ENCODE data around the gene PTPN7. TPM values are rescaled to one million over a fixed set of nuclear protein-coding genes. Genes with fewer than 3 reads are reported as not detected.

PTPN7 gene
- total and polyA plus RNA-seq, 2 donors (not counting 3 experiments of a cell fraction or from before 2014, with no cell fraction given) = 0.86 to 1.8 TPM

DNA sequence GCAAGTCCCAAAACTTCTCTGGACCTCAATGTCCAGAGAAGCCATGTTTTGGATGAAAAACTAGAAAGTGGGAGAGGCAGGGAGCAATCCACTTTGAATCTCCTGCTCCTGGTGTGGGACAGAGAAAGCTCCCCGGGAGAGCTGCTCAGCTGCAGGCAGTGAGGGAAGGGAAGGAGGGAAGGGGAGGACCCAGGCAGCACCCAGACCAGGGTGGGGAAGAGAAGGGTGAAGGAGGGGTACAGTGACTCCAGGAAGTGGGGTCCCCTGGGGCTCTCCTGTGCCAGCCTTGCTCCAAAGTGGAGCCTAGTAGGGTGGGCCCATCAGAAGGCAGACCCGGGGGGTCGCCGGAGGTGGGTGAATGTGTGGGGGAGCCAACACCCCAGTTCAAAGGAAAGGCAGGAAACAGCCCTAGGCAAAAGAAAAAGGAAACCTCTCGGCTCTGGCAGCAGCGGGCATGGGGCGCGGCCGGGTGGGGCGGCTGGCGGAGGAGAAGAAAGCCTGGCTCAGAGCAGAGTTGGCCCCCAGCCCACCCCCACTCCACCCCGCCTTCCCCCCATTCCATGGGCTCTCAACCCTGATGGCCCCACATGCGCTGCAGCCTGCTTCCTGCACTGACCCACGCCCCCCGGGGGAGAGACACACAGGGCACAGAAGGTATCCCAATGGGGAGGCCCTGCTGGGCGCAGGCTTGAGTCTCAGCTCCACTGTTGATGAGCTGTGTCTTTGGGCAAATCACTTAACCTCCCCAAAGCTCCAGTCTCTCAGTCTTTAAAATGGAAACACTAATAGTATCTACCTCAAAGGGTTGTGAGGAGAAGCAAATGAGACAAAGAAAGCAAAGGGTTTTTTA, 38.9 kb upstream of the PTPN7 start:
- Histone ChIP-seq H3K9me1 (replicated peaks; ENCODE audit: control insufficient read depth, extremely low read depth, insufficient read depth, low read length) (no peaks in the 10 kb centered on the region), H3K79me2 (ENCODE audit: control insufficient read depth, insufficient read depth, low read length) (no peaks in the 10 kb centered on the region), H3K36me3 (ENCODE audit: control insufficient read depth in 2 of 2, extremely low read depth in 1 of 2, insufficient read depth in 2 of 2, low read length in 2 of 2) (no peaks in the 10 kb centered on the region), H3K27ac (ENCODE audit: insufficient read depth, low read depth, low read length) (no peak overlapping the region), H3K4me2 (ENCODE audit: insufficient read depth, low read length) (no peak overlapping the region), H3K27me3 (ENCODE audit: control insufficient read depth in 2 of 2, insufficient read depth in 2 of 2, low read length in 2 of 2) (peaks cover 26 to 38% of the 10 kb centered on the region in 2 experiments), H3K4me1 (ENCODE audit: control insufficient read depth, extremely low read depth, insufficient read depth, low read length) (no peaks in the 10 kb centered on the region), H4K20me1 (replicated peaks; ENCODE audit: control insufficient read depth, extremely low read depth, insufficient read depth, low read length) (no peaks in the 10 kb centered on the region), H3K4me3 (replicated peaks in 1 of 3; ENCODE audit: insufficient read depth in 1 of 3, low read depth in 1 of 3, low read length in 3 of 3) (no peak overlapping the region), H3K9ac (replicated peaks; ENCODE audit: extremely low read depth, insufficient read depth, low read length) (no peak overlapping the region), H3K9me3 (replicated peaks; ENCODE audit: control insufficient read depth, insufficient read depth, low read length) (no peaks in the 10 kb centered on the region), H2AFZ (ENCODE audit: low read depth, low read length) (no peak overlapping the region)
- BruUV-seq (replicated peaks) = no TSS peak
- dilution Hi-C loops (cut with MboI; ENCODE audit: extremely low pct_ligation_motif_present, low sequenced_read_pairs) (no loop called here), intact Hi-C loops (cut with micrococcal nuclease) (no loop called here)
- POLR2A ChIA-PET = interaction anchor here (0.8 kb wide), 1 partner anchor 520 kb away, joined by 3 read pairs; no protein-coding TSS in a partner anchor
- CTCF ChIA-PET = interaction anchor here (0.7 to 4.9 kb wide), 3 partner anchors 10 to 16 kb away, joined by 3 to 24 read pairs (median 6); no protein-coding TSS in a partner anchor
- DNase-seq (ENCODE audit: low read depth, low spot score) = no peak
- TF ChIP-seq MYC (IDR thresholded peaks at IDR 0.05; ENCODE audit: low read depth, low read length) (no peak), POLR2A (IDR thresholded peaks at IDR 0.05; ENCODE audit: low read depth, low read length) (no peak), GATA2 (IDR thresholded peaks at IDR 0.05; ENCODE audit: insufficient read depth, insufficient read length, low read depth, low read length) (no peak), EZH2 (IDR thresholded peaks at IDR 0.05; ENCODE audit: borderline replicate concordance, low read depth, low read length, severe bottlenecking) (no peak), POLR2AphosphoS5 (IDR thresholded peaks at IDR 0.05; ENCODE audit: insufficient read depth, low read depth, low read length) (no peak), FOS (IDR thresholded peaks at IDR 0.05; ENCODE audit: borderline replicate concordance, insufficient read depth, low read length) (no peak), JUN (IDR thresholded peaks at IDR 0.05; ENCODE audit: borderline replicate concordance, insufficient read depth, insufficient read length, low read depth) (no peak)
- TF ChIP-seq, protein P1, sequence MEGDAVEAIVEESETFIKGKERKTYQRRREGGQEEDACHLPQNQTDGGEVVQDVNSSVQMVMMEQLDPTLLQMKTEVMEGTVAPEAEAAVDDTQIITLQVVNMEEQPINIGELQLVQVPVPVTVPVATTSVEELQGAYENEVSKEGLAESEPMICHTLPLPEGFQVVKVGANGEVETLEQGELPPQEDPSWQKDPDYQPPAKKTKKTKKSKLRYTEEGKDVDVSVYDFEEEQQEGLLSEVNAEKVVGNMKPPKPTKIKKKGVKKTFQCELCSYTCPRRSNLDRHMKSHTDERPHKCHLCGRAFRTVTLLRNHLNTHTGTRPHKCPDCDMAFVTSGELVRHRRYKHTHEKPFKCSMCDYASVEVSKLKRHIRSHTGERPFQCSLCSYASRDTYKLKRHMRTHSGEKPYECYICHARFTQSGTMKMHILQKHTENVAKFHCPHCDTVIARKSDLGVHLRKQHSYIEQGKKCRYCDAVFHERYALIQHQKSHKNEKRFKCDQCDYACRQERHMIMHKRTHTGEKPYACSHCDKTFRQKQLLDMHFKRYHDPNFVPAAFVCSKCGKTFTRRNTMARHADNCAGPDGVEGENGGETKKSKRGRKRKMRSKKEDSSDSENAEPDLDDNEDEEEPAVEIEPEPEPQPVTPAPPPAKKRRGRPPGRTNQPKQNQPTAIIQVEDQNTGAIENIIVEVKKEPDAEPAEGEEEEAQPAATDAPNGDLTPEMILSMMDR (IDR thresholded peaks at IDR 0.05; ENCODE audit: extremely low read depth in 1 of 2, insufficient read depth in 1 of 2, low read depth in 1 of 2, low read length in 2 of 2) = no peak
- TF ChIP-seq, protein P2, sequence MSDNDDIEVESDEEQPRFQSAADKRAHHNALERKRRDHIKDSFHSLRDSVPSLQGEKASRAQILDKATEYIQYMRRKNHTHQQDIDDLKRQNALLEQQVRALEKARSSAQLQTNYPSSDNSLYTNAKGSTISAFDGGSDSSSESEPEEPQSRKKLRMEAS (IDR thresholded peaks at IDR 0.05; ENCODE audit: insufficient read depth, insufficient read length) = no peak
- no peak for FAIRE-seq

Measured in endothelial cell of umbilical vein (primary cell).